Measurements from ENCODE around the gene BNC2. TPM values are rescaled to one million over a fixed set of nuclear protein-coding genes. Genes with fewer than 3 reads are reported as not detected.

Gene BNC2
- total RNA-seq, 1 experiment from 2014 or later, result 2.7 TPM

- no peak for DNase-seq (ENCODE audit: low spot score)
Observed at GRCh38 chr9:16417749-16418148, 452.7 kb downstream of the BNC2 start.

DNA sequence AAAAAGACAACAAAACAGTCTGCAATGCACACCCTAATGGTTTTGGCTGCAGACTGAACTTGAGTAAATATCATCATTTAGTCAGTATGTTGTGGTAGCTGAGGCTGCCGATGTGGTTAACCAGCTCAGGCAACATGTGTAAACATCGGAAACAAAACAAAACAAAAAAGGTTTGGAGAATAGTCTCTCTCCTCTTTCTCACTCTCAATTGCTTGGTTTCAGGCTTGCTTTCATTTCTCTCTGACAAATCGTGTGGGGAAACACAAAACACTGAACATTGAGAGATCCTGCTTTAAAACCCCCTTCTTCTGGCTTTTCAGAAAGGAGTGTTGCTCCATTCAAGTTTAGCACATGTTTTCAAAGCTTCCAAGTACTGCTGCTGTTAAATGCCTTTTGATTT is 453.3 kb downstream of the BNC2 start:
- peak; percentile 75 for DNase-seq (ENCODE audit: low spot score)

DNA sequence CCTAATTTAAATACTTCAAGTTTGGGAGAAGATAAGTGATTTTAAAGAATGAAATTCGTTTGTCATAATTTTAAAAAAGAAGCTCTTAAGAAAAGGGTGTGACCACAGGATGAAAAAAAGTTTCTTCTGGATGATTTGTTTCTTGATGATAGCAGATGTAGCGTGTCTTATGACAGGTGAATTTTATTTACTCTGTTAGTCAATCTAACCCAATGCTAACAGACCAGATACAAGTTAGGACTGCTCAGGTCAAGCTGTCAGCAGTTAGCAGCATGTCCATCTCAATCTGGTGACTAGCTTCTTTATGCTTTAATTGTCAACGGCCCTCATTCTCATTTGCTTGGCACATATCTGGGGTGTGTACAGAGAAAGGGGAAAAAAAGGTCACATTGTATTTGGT is 456.0 kb downstream of the BNC2 start:
- DNase-seq (ENCODE audit: low spot score), result no peak

- no peak for DNase-seq (ENCODE audit: low spot score)
Observed at GRCh38 chr9:16413509-16414016, 456.9 kb downstream of the BNC2 start.

GRCh38 chr9:16412740-16413139 is 457.7 kb downstream of the BNC2 start:
- DNase-seq (ENCODE audit: low spot score), result no peak

DNA sequence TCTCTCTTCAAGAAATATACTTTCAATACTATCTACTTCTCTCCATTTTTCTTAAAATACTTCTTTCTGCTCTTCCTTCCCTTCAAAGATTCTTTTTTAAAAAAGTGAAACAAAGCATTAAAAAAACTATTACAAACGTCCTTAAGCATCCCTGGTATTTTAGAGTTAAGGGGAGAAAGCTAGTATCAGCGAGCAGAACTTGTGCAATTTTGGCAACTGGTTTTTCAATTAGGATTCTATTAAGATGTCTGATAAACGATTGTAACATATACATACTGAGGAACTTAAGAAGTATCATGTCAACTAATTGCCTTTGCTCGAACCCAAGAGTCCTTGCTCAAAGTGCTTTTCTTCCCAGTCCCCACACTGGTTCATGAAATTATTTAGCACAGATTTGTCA is 459.2 kb downstream of the BNC2 start:
- no peak for DNase-seq (ENCODE audit: low spot score)

DNA sequence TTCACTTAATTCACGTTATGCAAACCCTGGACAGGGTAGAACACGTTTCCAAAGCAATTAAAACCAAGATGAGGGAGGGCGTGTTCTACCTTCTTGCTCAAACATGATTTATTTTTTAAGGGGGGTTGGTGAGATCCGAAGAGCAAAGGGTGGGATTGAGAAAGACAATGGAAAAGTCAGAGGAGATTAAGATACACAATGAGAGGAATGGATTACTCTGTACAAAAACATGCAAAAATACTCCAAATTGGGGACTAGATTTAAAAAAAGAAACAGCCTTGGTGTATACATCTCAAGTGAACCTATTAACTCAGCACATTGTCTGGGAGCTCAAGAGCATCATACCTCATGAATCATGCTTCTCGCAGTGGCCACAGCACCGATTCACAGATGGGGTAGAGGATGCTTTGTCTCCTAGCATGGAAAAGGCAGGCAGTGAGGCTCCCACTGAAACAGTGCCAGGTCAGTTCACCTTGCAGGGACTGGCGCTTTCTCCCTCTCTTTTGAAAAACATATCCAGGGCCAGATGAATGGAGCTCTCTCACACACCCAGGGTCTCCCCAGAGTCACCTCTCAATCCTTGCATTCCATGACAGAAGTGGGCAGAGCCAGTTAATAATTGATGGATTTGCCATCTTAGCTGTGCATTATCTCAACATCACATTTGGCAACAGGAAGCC is 459.7 kb downstream of the BNC2 start:
- DNase-seq (ENCODE audit: low spot score), result no peak

DNA sequence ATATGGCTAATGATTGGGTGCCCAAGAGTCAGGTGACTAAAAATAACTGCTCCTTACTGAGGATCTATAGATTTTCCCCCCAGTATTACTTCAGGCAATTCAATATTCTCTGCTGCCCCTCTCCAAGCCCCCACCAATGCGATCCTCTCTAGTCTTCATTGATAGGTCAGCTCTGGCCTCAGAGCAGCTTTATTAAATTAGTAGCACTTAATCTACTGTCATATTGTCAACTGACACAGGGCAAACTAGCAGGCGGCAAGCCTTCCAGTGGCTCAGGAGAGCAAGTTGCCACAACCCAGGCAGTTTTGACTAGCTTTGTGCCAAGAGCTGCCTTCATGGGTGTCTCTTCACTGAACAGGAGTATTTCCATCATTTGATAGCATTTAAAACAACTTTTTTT is 462.9 kb downstream of the BNC2 start:
- DNase-seq (ENCODE audit: low spot score), result no peak

DNA sequence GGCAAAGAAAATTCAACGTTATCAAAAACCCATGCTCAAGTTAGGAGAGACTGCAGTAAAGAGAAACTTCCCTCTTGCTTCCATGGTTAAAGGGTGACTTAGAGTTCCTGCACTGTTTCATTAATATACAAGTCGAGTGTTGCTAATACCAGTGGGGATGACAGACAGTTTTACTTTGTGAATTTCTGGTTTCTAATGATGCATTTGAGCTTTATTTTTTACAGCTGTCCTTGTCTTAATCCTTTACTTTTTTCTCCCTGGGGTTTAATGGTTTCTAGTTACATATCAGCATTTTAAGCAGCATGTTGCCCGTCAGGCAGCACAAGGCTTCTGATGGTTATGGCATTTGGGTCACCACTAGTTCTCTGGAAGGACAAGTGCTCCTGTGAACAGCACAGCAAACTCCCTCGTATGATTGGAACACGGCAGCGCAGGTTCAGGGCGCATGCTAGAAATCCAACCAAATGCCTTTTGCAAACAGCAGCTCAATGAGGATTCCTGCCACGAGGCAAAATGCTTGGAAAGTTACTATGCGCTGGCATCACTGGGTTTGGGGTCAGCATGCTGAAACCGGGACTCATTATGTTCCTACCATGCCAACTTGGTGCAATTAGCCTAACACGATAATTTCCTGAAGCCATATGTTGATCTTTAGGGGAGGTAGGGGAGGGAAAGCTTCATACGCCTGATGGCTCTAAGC is 463.8 kb downstream of the BNC2 start:
- DNase-seq (ENCODE audit: low spot score), result no peak

DNA sequence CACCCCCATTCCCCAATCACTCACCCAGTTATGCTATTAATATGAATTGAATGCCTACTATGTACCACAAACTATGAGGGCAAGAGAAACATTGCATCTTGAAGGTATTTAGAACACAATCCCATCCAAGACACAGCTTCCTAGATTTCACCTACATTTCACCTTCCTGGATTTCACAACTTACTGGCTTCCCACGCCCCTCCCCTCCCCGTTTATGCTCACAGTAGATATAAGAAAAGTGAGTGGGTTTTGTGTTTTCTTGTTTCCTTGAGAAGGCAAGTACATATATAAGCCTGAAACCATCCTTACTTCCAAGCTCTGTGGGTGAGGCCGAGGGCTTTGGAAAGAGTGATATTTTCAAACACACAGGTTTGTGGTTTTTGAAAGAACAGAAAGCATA is 465.0 kb downstream of the BNC2 start:
- no peak for DNase-seq (ENCODE audit: low spot score)

GRCh38 chr9:16401701-16402100 is 468.8 kb downstream of the BNC2 start:
- DNase-seq (ENCODE audit: low spot score), result no peak

GRCh38 chr9:16398691-16399090 is 471.8 kb downstream of the BNC2 start:
- DNase-seq (ENCODE audit: low spot score), result no peak

DNA sequence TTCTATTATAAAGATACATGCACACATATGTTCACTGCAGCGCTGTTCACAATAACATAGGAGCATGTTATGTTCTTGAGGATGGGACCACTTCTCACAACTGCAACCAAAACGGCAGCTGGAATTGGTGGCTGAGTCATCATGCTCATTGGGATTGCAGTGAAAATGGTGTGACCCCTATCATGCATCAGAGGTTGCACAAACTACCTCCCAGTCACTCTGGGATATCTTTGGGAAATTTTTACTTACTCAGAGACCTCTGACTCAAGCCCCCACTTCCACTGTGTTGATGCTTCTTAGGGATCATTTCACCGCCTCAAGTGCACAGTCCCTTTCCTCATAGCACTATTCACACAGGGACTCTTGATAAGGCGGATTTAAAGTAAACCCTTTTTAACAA is 474.1 kb downstream of the BNC2 start:
- DNase-seq (ENCODE audit: low spot score), result no peak

DNA sequence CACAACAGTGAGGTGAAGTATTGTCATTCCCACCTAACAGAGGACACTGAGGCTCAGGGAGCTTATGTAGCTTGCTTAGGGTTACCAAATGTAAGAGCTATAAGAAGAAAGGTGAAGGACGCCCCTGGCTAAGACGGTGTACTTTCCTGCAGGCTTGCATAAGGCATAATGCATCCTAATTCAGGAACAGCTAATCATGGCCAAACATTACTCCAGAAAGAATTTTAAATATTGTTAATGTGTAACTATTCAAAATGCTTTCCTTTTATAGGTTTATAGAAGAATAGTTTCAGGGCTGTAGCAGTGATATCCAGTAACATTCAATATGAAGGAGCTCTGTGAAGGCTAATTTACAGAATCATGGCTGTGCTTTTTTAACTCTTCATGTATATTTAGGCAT is 479.1 kb downstream of the BNC2 start:
- DNase-seq (ENCODE audit: low spot score), result no peak

DNA sequence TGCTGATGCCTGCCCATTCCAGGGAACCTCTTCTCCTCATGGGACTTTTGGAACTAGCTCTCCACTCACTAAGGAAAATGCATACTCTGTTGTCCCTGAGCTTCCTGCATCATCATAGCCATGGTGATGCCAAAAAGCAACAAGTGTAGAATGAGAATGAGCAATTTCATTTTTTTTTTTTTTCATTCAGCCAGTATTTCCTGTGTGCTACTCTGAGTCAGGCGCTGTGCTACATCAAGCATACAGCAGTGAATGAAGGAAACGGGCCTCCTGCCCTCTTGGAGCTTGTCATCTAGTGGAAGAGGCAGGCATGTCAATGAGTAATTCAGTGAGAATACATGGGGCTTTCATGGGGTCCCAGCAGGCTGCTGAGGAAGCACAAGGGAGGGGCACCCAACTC is 483.1 kb downstream of the BNC2 start:
- no peak for DNase-seq (ENCODE audit: low spot score)

- no peak for DNase-seq (ENCODE audit: low spot score)
Observed at GRCh38 chr9:16386827-16387077, 483.7 kb downstream of the BNC2 start.

GRCh38 chr9:16386007-16386826 is 484.3 kb downstream of the BNC2 start:
- DNase-seq (ENCODE audit: low spot score), result no peak

DNA sequence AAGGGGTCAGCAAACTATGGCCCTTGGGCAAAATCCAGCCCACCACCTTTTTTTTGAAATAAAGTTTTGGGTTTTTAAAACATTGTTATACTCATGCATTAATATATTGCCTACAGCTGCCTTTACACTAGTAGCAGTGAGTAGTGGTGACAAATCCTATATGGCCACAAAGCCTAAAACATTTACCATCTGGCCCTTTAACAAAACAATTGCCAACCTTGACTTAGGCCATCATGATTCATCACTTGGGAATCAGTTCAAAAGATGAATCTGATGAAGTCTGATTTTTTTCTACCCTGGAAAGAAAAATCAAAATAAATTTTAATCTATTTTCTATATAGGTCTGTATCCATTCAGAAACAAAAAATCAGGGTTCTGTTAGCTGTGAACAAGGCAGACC is 484.9 kb downstream of the BNC2 start:
- DNase-seq (ENCODE audit: low spot score), result no peak

- DNase-seq (ENCODE audit: low spot score), result no peak
Observed at GRCh38 chr9:16384993-16385392, 485.5 kb downstream of the BNC2 start.

DNA sequence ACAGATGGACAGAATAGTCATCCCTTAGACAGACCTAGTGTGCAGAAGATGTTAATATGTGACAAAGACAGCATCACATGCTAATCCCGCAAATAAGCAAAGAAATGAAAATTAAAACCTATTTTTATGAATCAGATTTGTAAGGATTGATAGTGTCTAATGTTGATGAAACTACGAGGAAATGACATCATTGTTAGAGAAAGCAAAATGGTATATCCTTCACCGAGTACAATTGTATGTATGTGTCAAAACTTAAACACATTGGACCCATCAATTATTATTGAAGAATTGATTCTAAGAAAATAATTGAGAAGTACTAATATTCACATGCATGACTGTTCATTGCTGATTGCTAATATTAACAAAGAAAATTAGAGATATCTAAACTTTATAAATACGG is 493.2 kb downstream of the BNC2 start:
- DNase-seq (ENCODE audit: low spot score), result no peak

DNA sequence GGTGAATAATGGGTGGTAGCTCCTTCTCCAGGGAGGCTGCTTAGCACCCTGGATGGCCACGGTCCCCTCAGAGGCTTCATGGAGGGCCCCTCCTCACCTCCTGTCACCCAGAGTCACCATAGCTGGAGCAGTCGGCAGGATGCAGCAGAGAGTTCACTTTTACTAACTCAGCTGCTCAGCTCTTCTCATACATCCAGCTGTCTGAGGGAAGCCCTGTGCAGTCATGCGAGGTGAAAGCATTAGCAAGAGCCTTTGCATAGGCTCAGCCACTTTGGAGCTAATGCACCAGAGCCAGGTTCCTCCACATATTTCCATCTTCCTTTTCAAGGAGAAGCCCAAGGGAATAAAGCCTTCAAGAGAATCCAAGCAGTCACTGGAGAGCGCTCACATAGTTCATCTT is 499.2 kb downstream of the BNC2 start:
- DNase-seq (ENCODE audit: low spot score), result no peak

- no peak for DNase-seq (ENCODE audit: low spot score)
Observed at GRCh38 chr9:16370647-16371046, 499.8 kb downstream of the BNC2 start.

- DNase-seq (ENCODE audit: low spot score), result no peak
Observed at GRCh38 chr9:16369427-16369826, 501.0 kb downstream of the BNC2 start.
